Stimulated activated CD4-positive, alpha-beta T cell treated with anti-CD3 and anti-CD28 coated beads, Interleukin-12 subunit alpha, Interleukin-12 subunit beta, amount 100 ng/mL, for 4 hours (primary cell): Measurements from ENCODE around the gene PLPPR1.
"Not testable (repeated sequence)": the region's sequence is repeated elsewhere in the genome, so short reads cannot be mapped to it uniquely, and the experiment has no call there.

Source experiments
- DNase-seq: peaks from one replicate; pipeline ENCODE4 v3.0.0-alpha.2; 2020

Gene PLPPR1

GRCh38 chr9:101050650-101051049 lies 22.1 kb downstream of the PLPPR1 start:
- DNase-seq: no peak

DNA sequence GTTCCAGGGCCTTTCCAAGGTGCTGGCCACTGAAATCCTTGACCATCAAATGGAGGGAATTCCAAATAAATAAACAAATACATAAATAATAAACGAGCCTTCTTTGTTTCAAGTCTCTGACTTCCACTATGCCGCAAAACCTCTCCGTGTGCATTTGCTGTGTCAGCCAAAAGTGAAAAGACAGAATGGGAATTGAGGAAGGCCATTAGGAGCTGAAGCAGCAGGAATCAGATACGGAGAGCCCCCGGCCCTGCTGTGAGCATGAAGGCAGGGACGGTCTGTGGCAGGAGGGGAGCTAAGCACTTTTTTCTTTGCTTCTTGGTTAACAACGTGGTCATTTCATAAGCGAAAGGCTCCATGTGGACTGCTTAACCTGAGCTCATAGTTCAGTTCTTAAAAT lies 26.1 kb downstream of the PLPPR1 start:
- DNase-seq: no peak

- DNase-seq: no peak
Measured at GRCh38 chr9:101055516-101055915, 27.0 kb downstream of the PLPPR1 start.

DNA sequence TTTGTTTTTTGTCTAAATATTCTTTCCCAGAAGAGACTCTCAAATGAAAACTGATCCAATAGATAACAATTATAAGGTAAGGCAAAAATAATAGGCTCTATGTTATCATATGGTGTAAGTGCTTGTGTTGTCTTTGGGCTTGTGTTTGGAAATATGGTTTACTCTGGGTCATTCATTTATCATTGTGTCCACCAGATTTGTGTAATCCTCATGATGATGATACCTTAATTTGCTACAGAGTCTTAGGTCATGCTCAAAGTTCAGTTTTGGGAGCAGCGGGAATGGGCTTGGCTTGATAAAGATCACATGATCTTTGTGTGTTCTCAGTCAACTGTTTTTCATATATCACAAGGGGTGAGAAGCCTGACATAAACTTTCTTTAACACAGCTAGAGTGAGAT lies 34.2 kb downstream of the PLPPR1 start:
- no peak for DNase-seq

GRCh38 chr9:101063192-101063591 lies 34.7 kb downstream of the PLPPR1 start:
- no peak for DNase-seq

DNA sequence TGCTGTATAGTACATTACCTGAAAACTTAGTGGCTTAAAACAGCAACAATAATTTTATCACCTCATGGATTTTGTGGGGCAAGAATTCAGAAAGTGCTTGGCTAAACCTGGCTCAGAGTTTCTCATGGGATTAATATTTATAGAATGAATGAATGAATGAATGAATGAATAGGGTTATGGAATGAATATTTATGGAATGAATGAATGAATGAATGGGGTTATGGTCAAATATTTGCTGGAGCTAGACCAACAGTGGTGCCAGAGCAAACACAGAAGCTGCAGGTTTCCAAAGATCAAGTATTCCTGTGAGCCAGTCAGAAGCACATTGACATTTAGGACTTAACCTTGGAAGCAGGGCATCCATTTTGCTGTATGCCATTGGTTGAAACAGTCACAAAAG lies 35.7 kb downstream of the PLPPR1 start:
- DNase-seq: no peak

GRCh38 chr9:101065930-101066329 lies 37.4 kb downstream of the PLPPR1 start:
- DNase-seq: no peak

GRCh38 chr9:101068696-101069095 lies 40.2 kb downstream of the PLPPR1 start:
- DNase-seq: no peak

DNA sequence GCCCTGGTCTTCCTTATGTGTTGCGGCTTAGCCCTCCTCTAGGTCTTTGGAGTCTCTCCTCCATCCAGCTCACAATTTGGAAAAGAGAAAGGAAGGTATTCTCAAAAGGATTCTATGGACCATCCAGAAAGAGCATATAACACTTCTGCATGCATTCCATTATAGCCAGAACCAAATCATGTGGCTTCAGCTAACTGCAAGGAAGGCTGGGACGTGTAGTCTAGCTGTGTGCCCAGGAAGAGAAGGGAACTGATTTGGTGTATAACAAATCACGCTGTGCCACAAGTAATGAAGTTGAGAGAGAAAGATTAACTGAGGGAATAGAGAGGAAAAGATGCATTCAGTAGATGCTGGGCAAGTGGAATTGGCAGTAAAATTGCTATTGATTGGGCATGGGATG lies 43.7 kb downstream of the PLPPR1 start:
- no peak for DNase-seq

DNA sequence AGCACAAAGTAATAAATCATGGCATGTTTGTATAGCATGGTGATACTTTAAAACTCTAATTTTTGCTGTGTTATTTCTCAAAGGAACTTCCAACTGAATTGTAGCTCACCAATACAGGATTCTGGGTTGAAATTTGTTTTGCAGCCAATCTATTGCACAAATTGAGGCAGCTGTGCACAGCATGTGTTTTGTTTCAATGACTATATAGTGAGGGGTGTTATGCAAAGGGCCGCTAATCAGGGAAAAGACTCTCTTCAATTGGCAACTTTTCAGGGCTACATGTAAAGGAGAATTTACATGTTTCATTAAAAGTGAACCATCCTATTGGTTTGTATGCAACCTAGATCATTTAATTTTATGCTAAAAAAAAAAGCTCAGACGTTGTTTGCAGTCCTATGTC lies 44.6 kb downstream of the PLPPR1 start:
- DNase-seq: no peak

- no peak for DNase-seq
Measured at GRCh38 chr9:101081641-101082040, 53.1 kb downstream of the PLPPR1 start.

- no peak for DNase-seq
Measured at GRCh38 chr9:101083448-101084202, 55.1 kb downstream of the PLPPR1 start.

- DNase-seq: no peak
Measured at GRCh38 chr9:101087426-101087825, 58.9 kb downstream of the PLPPR1 start.

DNA sequence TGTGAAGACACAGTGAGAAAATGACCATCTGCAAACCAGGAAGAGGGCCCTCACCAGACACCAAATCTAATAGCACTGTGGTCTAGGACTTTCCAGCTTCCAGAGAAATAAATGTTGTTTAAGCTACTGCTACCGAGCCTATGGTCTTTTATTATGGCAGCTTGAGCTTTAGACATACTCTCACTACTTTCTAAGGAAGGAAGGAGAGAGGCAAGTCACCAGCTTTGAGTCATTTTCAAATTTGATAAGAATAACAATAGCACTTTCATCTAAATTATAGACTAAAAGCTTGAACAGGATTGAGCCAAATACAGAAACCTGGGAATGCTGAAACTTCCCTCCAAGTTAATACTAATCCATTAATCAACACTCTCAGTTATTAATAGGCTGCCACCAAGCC lies 64.4 kb downstream of the PLPPR1 start:
- DNase-seq: no peak

DNA sequence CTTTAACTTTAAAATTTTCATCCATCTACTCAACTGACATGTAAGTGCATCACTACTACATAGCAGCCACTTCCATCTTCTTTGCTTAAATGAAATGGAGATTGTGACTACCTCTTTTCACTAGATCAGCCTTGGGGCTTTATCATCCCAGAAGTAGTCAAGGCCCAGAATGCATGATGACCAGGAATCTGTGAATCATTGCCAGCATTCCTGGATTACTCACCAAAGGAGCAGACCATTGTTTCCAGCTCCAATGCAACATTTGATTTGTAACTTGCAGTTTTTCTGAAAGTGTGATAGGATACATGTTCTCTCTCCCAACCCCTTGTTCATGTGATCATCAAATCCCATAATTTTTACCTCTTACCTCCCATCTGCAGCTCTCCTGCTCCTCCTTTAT lies 65.1 kb downstream of the PLPPR1 start:
- no peak for DNase-seq

DNA sequence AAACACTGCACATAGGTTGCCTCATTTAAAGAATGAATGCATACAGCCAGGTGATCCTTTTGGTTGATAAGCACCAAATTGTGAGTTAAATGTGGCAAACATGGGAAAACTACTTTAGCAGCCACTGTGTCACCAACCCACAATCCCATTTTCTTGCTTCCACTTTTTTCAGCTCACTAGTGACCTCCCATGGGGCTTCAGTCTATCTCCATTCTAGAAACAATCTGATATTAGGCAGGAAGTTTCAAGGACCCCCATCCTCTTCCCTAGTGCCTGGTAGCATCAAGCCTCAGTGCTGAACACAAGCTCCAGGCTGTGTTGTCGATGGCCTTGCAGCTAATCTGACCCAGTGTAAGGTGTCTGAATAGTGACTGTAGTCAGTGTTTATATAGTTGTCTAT lies 66.2 kb downstream of the PLPPR1 start:
- no peak for DNase-seq

DNA sequence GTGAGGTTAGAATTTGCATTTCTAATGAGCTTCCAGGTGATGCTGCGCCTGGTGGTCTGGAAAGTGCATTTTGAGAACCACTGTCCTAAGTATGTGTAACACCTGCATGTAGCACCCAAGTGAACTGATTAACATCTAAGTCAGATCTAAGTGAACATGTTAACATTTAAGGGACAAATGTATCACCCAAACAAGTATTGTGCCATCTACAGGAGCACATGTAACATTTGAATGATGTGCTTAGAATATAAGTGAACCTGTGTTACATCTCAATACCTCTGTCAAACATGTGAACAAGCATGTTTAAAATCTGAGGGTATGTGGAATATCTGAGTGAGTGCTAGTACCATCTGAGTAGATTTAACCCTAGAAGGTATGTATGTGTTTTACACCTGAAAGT lies 68.7 kb downstream of the PLPPR1 start:
- no peak for DNase-seq

DNA sequence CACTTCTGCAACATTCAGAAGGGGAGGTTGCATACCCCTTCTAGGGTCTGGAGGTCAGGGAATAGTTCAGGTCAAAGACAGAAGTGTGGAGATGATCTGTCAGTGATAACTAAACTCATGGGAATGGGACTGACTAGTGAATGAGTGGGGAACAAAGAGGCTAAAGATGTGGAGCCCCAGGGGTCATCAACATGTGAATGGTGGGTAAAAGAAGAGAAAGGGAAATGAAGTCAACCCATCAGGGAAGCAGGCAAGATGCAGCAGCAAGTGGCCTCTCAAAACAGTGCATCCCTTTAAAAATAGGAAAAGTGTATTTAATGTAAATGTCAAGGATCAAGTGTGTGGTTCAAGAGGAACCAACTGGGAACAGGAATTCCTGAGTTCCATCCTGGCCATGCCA lies 69.9 kb downstream of the PLPPR1 start:
- DNase-seq: no peak

DNA sequence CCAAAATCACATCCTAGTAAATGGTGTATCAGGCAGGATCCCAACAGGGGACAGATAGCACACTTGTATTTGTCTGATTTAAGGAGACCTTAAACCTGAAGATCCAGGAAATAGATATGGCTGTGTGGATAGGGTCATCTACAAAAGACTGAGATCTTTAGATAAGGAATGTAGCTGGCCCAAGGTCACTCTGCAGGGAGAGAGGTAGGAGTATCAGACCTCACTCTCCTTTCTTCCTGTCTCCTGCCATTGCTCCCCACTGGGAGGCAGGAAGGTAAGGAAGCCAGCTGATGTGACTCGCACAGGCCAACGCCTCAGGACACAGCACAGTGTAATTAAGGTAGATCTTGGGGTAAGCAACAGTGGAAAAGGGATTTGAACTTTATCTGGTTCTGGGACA lies 85.8 kb downstream of the PLPPR1 start:
- no peak for DNase-seq

DNA sequence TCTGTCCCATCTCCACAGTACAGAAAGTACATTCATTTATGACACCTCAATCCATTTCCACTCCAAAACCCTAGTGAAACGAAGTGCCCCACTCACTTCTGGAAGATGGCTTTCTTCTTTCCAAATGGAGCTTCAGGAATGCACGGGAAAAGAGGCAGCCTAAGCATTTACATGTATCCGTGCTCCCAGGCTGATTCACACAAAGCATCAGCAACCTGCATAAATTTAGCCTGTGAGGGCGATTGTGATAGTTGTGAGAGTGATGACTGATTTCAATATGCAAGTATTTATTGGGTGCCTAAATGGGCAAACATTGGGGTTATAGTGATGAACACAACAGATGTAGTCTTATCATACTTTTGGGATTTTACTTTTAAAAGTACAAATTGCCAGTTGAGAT lies 86.6 kb downstream of the PLPPR1 start:
- DNase-seq: no peak

- DNase-seq: no peak
Measured at GRCh38 chr9:101117161-101117560, 88.6 kb downstream of the PLPPR1 start.

GRCh38 chr9:101119206-101119819 lies 90.8 kb downstream of the PLPPR1 start:
- DNase-seq: no peak

DNA sequence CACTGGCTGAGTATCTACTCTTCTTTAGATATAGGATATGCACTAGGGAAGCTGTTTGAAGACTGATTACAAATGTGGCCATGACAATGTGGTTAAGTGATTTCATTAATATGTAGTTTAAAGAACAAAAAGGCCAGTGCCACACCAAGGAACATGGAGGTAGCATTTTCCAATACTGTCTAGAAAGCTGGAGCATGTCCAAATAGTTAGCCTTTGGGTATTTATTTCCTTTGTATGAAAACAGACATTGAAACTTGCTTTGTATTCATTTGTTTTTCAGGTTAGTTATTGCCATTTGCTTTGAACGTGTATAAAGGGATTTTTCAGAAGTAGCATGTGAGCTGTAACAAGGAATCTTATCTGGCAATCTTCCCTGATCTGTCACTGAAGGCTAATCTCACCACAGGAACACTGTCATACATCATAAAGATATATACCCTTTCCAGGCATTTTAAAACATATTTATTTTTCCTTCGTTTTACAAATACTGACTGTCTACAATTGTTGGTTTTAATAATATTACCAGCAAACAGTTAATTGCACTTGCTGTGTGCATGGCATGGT lies 93.4 kb downstream of the PLPPR1 start:
- DNase-seq: no peak

DNA sequence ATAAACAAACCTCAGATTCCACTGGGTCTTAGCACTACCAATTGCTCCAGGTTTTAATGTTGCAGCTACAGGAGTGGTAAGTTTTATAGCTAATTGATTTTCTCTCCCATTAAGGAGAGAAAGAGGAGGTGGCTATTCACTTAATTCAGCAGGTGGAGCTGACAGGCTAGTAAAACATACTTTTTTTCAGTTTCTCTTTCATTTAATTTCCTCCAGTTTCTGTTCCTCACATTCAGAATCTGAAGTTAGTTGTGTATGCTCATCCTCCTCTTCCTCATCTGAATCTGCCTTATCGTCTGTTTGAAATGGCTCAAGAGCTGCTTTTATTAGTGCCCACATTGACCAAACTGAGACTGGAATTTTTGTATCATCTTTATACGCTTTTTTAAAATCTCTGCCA lies 98.0 kb downstream of the PLPPR1 start:
- no peak for DNase-seq

GRCh38 chr9:101127369-101127768 lies 98.8 kb downstream of the PLPPR1 start:
- DNase-seq: not testable (repeated sequence)
